Ovary (tissue), 9 donors: ENCODE results near the gene FBXW8. TPM values are rescaled to one million over a fixed set of nuclear protein-coding genes. Genes with fewer than 3 reads are reported as not detected.

Experiments used
- DNase-seq, 5 donors: peaks; one replicate each; pipeline ENCODE4 v3.0.0-alpha.2; 2019 to 2020
- H3K27ac ChIP-seq, 2 donors: fragments of 200-600 bp; one replicate each; pipeline versions ENCODE4 v1.5.1 to v1.8.0; 2019 to 2022
- H3K27me3 ChIP-seq: fragments of 200-600 bp; one replicate; pipeline ENCODE4 v1.8.0; 2022
- H3K36me3 ChIP-seq: fragments of 200-600 bp; sonication (generic); one replicate; pipeline ENCODE4 v1.5.1; 2019
- H3K4me1 ChIP-seq: one replicate; pipeline ENCODE4 v1.8.1; 2013; ENCODE audit warnings: mild to moderate bottlenecking, moderate library complexity; ENCODE audit not compliant: insufficient read depth
- H3K4me3 ChIP-seq: fragments of 200-600 bp; sonication (generic); one replicate; pipeline ENCODE4 v1.5.1; 2017
- H3K9me3 ChIP-seq, 2 donors: fragments of 200-600 bp in 1 of 2; sonication (generic) in 1 of 2; one replicate each; pipeline versions ENCODE4 v1.5.1 to v1.8.1; 2013 to 2019; ENCODE audit warnings: mild to moderate bottlenecking in 1 of 2, moderate library complexity in 1 of 2
- EP300 ChIP-seq: sonication (generic); formaldehyde crosslinking; IDR thresholded peaks from one replicate; pipeline ENCODE4 v1.6.1; 2017; ENCODE audit warnings: antibody characterized with exemption
- POLR2A ChIP-seq: fragments of 450-650 bp; IDR thresholded peaks from one replicate; pipeline ENCODE4 v1.6.1; 2017; ENCODE audit warnings: antibody characterized with exemption, mild to moderate bottlenecking, moderate library complexity
- WGBS, 3 donors: extraction: QIAGEN DNeasy Blood & Tissue Kit in 1 of 3; methylation state at CpG; one replicate each; pipeline versions ENCODE4 v1.1.5 to v1.1.7; 2013 to 2017; 5-methylcytosine and 5-hydroxymethylcytosine counted together
- intact Hi-C, 4 donors: fragments of 100-400 bp; cut with DNase I; formaldehyde crosslinking; loops; one replicate each; pipeline versions ENCODE4 v1.11.0 to v1.15.1; 2022 to 2023
- polyA plus RNA-seq, 2 donors: library from polyadenylated mRNA; stranded (reverse); fragments of 200-250 nt in 1 of 2; fragments of 350-450 nt in 1 of 2; fragmentation: Illumina TruSeq in 1 of 2; extraction: RNeasy Lipid Tissue Mini Kit (QIAGEN cat#74804) in 1 of 2; gene quantifications; one replicate each; pipeline ENCODE4 v1.2.3, GENCODE V29; 2013 to 2014
- total RNA-seq, 7 donors: library from RNA; depleted of rRNA in 2 of 7; stranded (reverse); fragments of >200 nt in 2 of 7; fragmentation: NEBNext Ultra II Directional in 3 of 7; extraction: Animal tissue kit (Norgen Biotek cat#: 25700) in 3 of 7; gene quantifications; one replicate each; pipeline versions ENCODE4 v1.1.0 to v1.2.4, GENCODE V29; 2016 to 2023
- TF ChIP-seq, protein P1 (sequence below), 3 donors: fragments of 450-650 bp in 2 of 3; fragments of 200-600 bp in 1 of 3; IDR thresholded peaks; one replicate each; pipeline versions ENCODE4 v1.5.1 to v1.8.0; 2016 to 2022; ENCODE audit warnings: antibody characterized with exemption in 3 of 3, mild to moderate bottlenecking in 1 of 3
- donor health status: DM: no; HTN: no; CAD: no; lungs with moderate emphysema.
- donor health status: DM: no; HTN: no; CAD: no.
- donor health status: Bipolar disorder and iron deficiency.
- donor health status: DM: yes; HTN: yes; CAD: no.
- donor health status: DM: no; HTN: no; CAD: no.
- donor health status: DM: yes; HTN: yes; CAD: no.

The FBXW8 gene
- total and polyA plus RNA-seq, 9 donors = 7.4 to 23.1 (median 16.6) TPM

DNA sequence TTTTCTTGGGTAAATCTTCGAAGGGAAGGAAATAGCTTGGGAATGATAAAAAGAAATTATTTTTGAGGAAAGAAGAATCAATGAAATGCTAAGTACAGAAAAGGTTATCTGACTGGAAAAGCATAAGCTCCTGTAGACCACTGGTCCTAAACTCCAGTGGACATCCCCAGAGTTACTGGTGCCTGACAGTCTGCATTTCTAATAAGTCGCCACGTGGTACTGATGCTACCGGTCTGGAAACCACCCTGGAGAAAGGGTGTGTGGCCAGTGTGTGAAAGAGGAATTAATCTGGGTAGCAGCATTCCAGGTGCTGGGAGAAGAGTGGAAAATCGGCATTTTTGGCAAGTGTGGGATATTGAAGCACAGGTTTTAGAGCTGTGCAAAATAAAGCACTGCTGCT lies 73.3 kb downstream of the FBXW8 start:
- DNase-seq = no peak
- no peak overlapping the region for H3K27ac ChIP-seq
- H3K9me3 ChIP-seq = no peaks in the 10 kb centered on the region
- H3K36me3 ChIP-seq = no peaks in the 10 kb centered on the region
- H3K4me3 ChIP-seq = no peak overlapping the region
- intact Hi-C loops = no loop called here
- H3K27me3 ChIP-seq = no peaks in the 10 kb centered on the region
- no peaks in the 10 kb centered on the region for H3K4me1 ChIP-seq
- TF ChIP-seq, protein P1, sequence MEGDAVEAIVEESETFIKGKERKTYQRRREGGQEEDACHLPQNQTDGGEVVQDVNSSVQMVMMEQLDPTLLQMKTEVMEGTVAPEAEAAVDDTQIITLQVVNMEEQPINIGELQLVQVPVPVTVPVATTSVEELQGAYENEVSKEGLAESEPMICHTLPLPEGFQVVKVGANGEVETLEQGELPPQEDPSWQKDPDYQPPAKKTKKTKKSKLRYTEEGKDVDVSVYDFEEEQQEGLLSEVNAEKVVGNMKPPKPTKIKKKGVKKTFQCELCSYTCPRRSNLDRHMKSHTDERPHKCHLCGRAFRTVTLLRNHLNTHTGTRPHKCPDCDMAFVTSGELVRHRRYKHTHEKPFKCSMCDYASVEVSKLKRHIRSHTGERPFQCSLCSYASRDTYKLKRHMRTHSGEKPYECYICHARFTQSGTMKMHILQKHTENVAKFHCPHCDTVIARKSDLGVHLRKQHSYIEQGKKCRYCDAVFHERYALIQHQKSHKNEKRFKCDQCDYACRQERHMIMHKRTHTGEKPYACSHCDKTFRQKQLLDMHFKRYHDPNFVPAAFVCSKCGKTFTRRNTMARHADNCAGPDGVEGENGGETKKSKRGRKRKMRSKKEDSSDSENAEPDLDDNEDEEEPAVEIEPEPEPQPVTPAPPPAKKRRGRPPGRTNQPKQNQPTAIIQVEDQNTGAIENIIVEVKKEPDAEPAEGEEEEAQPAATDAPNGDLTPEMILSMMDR (IDR thresholded peaks at IDR 0.05) = no peak
- no peak for TF ChIP-seq EP300
- no peak for TF ChIP-seq POLR2A
- 55 to 72% (median 57%) methylated on average over 5 of the region's 5 CpGs for WGBS, 3 donors

- intact Hi-C loops = no loop called here
- Histone ChIP-seq H3K4me3 (no peak overlapping the region), H3K27me3 (no peaks in the 10 kb centered on the region), H3K36me3 (no peaks in the 10 kb centered on the region), H3K27ac (no peak overlapping the region), H3K4me1 (no peaks in the 10 kb centered on the region), H3K9me3 (no peaks in the 10 kb centered on the region)
- no peak for TF ChIP-seq POLR2A
- no peak for TF ChIP-seq EP300
- TF ChIP-seq, protein P1 (IDR thresholded peaks at IDR 0.05) = no peak
- DNase-seq = no peak
Observed at GRCh38 chr12:116990329-116990728, 79.6 kb downstream of the FBXW8 start.

DNA sequence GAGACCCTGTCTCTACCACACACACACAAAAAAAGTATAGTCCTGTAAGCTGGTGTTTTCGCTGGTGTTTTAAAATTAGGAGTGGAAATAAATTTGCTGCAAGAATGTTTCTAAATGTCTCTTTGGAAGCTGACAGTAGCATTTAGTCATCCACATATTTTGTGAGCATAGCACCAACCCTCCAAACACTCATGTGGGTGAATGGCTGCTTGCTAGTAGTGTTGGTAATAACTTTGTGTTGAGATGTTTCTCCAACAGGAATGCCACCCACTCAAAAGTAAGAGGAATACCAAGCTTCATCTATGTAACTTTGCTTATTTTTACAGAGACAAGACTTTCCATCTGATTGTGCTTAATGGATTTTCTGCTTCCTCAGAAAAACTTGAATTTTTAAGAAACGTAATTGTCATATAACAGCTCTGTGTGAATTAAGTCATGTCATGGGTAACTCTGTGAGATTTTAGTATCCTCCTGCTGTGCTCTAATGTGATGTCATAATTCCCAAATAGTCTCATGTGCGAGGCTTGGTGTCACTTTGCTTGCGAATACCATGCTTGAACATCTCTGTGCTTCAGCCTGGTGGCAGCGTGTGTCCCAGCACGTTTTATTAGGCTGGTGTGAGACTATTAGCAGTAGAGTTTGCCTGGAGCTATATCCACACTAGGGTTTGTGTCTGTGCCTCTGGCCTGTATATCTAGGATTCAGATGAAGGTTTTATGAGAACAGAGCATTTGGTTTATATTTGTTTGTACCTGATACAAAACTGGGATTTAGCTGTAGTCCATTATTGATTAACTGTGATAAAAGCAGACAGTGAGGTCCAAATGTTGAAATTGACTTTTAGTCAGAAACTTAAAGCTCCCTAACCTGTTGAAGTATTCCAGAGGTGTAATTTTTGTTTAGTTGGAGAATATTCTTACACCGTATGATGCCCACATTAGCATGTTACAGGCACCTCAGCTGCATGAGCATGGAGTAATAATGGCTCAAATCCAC lies 80.5 kb downstream of the FBXW8 start:
- no peaks in the 10 kb centered on the region for H3K36me3 ChIP-seq
- no peak overlapping the region for H3K4me3 ChIP-seq
- H3K27ac ChIP-seq = no peak overlapping the region
- TF ChIP-seq EP300 = no peak
- 89 to 91% (median 91%) methylated on average over 7 of the region's 7 CpGs for WGBS, 3 donors
- intact Hi-C loops = no loop called here
- DNase-seq = no peak
- no peaks in the 10 kb centered on the region for H3K4me1 ChIP-seq
- no peaks in the 10 kb centered on the region for H3K27me3 ChIP-seq
- H3K9me3 ChIP-seq = no peaks in the 10 kb centered on the region

GRCh38 chr12:116996093-116996492 lies 85.3 kb downstream of the FBXW8 start:
- Histone ChIP-seq H3K9me3 (no peaks in the 10 kb centered on the region), H3K36me3 (no peaks in the 10 kb centered on the region), H3K27ac (no peak overlapping the region), H3K27me3 (no peaks in the 10 kb centered on the region), H3K4me1 (no peaks in the 10 kb centered on the region), H3K4me3 (no peak overlapping the region)
- intact Hi-C loops = no loop called here
- DNase-seq = no peak
- no peak for TF ChIP-seq POLR2A
- TF ChIP-seq, protein P1 (IDR thresholded peaks at IDR 0.05) = no peak
- no peak for TF ChIP-seq EP300
- 91 to 95% (median 92%) methylated on average over 13 of the region's 13 CpGs for WGBS, 3 donors

DNA sequence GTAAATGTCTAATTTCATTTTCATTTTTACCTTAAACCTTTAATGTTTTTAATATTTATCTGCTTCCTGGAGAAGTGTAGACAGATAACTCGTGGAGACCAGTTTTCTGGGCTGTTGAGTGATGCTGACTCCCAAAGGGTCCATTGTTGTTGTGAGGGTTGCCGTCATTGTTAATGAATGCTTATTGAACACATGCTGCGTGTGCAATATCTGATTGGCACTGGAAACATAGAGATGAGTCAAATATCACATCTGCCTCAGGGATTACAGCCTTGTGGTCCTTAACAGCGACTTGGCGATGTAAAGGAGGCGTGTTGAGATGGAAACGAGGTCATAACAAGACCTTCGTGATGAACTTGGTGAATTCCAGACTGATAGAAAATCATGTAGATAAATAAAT lies 85.9 kb downstream of the FBXW8 start:
- H3K4me1 ChIP-seq = no peaks in the 10 kb centered on the region

More for the DNA sequence above, 85.9 kb downstream of the FBXW8 start:
- Histone ChIP-seq H3K9me3 (no peaks in the 10 kb centered on the region), H3K27ac (no peak overlapping the region), H3K36me3 (no peaks in the 10 kb centered on the region), H3K27me3 (no peaks in the 10 kb centered on the region), H3K4me3 (no peak overlapping the region)
- WGBS, 3 donors = 83 to 86% (median 83%) methylated on average over 8 of the region's 8 CpGs
- intact Hi-C loops = no loop called here
- DNase-seq = no peak
- TF ChIP-seq, protein P1 (IDR thresholded peaks at IDR 0.05) = no peak
- TF ChIP-seq POLR2A = no peak
- no peak for TF ChIP-seq EP300
